Keratinocyte (primary cell): Measurements from ENCODE around the gene LMAN1. TPM values are rescaled to one million over a fixed set of nuclear protein-coding genes. Genes with fewer than 3 reads are reported as not detected.

Experiments
- DNase-seq: peaks from one replicate; pipeline ENCODE4 v3.0.0-alpha.2; 2011; ENCODE audit warnings: low read depth, missing footprints, low spot score
- FAIRE-seq: peaks from 2 replicates; lab custom pipeline; 2011; peaks lifted over from hg19 to GRCh38; lab: Jason Lieb, UNC
- H2AFZ ChIP-seq: 2 replicates; pipeline ENCODE4 v1.6.0; 2012; ENCODE audit warnings: low read length, control low read depth, inconsistent platforms; ENCODE audit not compliant: control insufficient read depth
- H3K27ac ChIP-seq: 2 replicates; pipeline ENCODE4 v1.5.1; 2011; ENCODE audit warnings: low read length; ENCODE audit not compliant: control insufficient read depth, insufficient read depth
- H3K27me3 ChIP-seq: 3 replicates; pipeline ENCODE4 v1.6.0; 2011; ENCODE audit warnings: low read length; ENCODE audit not compliant: control insufficient read depth, insufficient read depth; ENCODE audit errors: extremely low read depth
- H3K36me3 ChIP-seq, 2 experiments: 2 replicates in 1 of 2; 3 replicates in 1 of 2; pipeline ENCODE4 v1.5.1; 2011; ENCODE audit warnings: low read length in 2 of 2, mild to moderate bottlenecking in 1 of 2; ENCODE audit not compliant: control insufficient read depth in 2 of 2, insufficient read depth in 2 of 2; ENCODE audit errors: extremely low read depth in 1 of 2
- H3K4me1 ChIP-seq: 3 replicates; pipeline ENCODE4 v1.5.1; 2011; ENCODE audit warnings: low read length; ENCODE audit not compliant: control insufficient read depth, insufficient read depth; ENCODE audit errors: extremely low read depth
- H3K4me2 ChIP-seq: 3 replicates; pipeline ENCODE4 v1.6.0; 2011; ENCODE audit warnings: low read depth, low read length; ENCODE audit not compliant: control insufficient read depth, insufficient read depth; ENCODE audit errors: extremely low read depth
- H3K4me3 ChIP-seq, 3 experiments: fragments of 200-600 bp in 1 of 3; sonication (generic) in 1 of 3; 2 replicates in 2 of 3; 3 replicates in 1 of 3; pipeline ENCODE4 v1.5.1; 2011 to 2016; ENCODE audit warnings: low read length in 3 of 3, mild to moderate bottlenecking in 3 of 3, control low read depth in 2 of 3, inconsistent platforms in 1 of 3, low read depth in 1 of 3, mixed read lengths in 1 of 3, mixed run types in 1 of 3, moderate library complexity in 1 of 3; ENCODE audit not compliant: control insufficient read depth in 2 of 3, insufficient read depth in 2 of 3; ENCODE audit errors: extremely low read depth in 1 of 3
- H3K79me2 ChIP-seq: 2 replicates; pipeline ENCODE4 v1.6.0; 2012; ENCODE audit warnings: low read length; ENCODE audit not compliant: control insufficient read depth, insufficient read depth
- H3K9ac ChIP-seq: 3 replicates; pipeline ENCODE4 v1.6.0; 2011; ENCODE audit warnings: low read length; ENCODE audit not compliant: control insufficient read depth, insufficient read depth; ENCODE audit errors: extremely low read depth
- H3K9me1 ChIP-seq: 3 replicates; pipeline ENCODE4 v1.6.0; 2011; ENCODE audit warnings: low read length; ENCODE audit not compliant: control insufficient read depth, insufficient read depth; ENCODE audit errors: extremely low read depth
- H3K9me3 ChIP-seq: 2 replicates; pipeline ENCODE4 v1.5.1; 2012; ENCODE audit warnings: low read depth, low read length; ENCODE audit not compliant: control insufficient read depth
- H4K20me1 ChIP-seq: 3 replicates; pipeline ENCODE4 v1.6.0; 2011; ENCODE audit warnings: low read length; ENCODE audit not compliant: control insufficient read depth, insufficient read depth; ENCODE audit errors: extremely low read depth
- CTCF ChIP-seq, 3 experiments: IDR thresholded peaks in 1 of 3; conservative IDR thresholded peaks in 1 of 3; optimal IDR thresholded peaks in 1 of 3; 2 replicates in 2 of 3; 3 replicates in 1 of 3; pipeline versions ENCODE3 to v1.5.1; 2011; ENCODE audit warnings: low read length in 3 of 3, mild to moderate bottlenecking in 3 of 3, moderate library complexity in 2 of 3, control low read depth in 1 of 3, inconsistent platforms in 1 of 3; ENCODE audit not compliant: insufficient read depth in 2 of 3; ENCODE audit errors: extremely low read depth in 1 of 3
- EZH2 ChIP-seq: IDR thresholded peaks from one replicate; pipeline ENCODE4 v1.6.1; 2012; ENCODE audit warnings: inconsistent platforms, mild to moderate bottlenecking, low read length, moderate library complexity
- dilution Hi-C: fragments of 300-500 bp; cut with MboI; formaldehyde crosslinking; loops from one replicate; pipeline ENCODE4 v1.7.0; 2020; ENCODE audit warnings: low sequenced_read_pairs; ENCODE audit not compliant: extremely low pct_ligation_motif_present
- polyA plus RNA-seq, 5 experiments: library from polyadenylated mRNA; depleted of rRNA in 3 of 5; stranded (reverse) in 3 of 5; stranded (forward) in 1 of 5; unstranded in 1 of 5; fragments of >200 nt; gene quantifications; 1 replicate in 1 of 5; 2 replicates in 3 of 5; 3 replicates in 1 of 5; pipeline versions ENCODE4 v1.2.1 to v1.2.3, GENCODE V29; 2011 to 2012; ENCODE audit warnings: missing spikeins in 2 of 5, low read depth in 1 of 5, low replicate concordance in 1 of 5

LMAN1 gene
- polyA plus RNA-seq, 1 donor (not counting 4 experiments of a cell fraction or from before 2014, with no cell fraction given), result 55.6 TPM

- Histone ChIP-seq H3K27me3 (no peaks in the 10 kb centered on the region), H3K9ac (no peak overlapping the region), H3K79me2 (peaks cover 17% of the 10 kb centered on the region), H3K9me1 (no peaks in the 10 kb centered on the region), H2AFZ (no peak overlapping the region), H3K27ac (no peak overlapping the region), H3K9me3 (no peaks in the 10 kb centered on the region), H4K20me1 (no peaks in the 10 kb centered on the region), H3K4me2 (no peak overlapping the region), H3K36me3 (peaks cover 16 to 32% of the 10 kb centered on the region in 2 experiments), H3K4me3 (no peak overlapping the region), H3K4me1 (peaks cover 11% of the 10 kb centered on the region)
- FAIRE-seq, result no peak
- TF ChIP-seq CTCF (optimal IDR thresholded peaks at IDR 0.05 in 1 of 3, IDR thresholded peaks at IDR 0.05 in 1 of 3, conservative IDR thresholded peaks at IDR 0.05 in 1 of 3; ENCODE audit: extremely low read depth in 1 of 3, insufficient read depth in 2 of 3, low read length in 3 of 3) (no peak), EZH2 (no peak)
- no peak for DNase-seq
- dilution Hi-C loops, result no loop called here
Measured at GRCh38 chr18:59352250-59352855, 6.7 kb downstream of the LMAN1 start.

- FAIRE-seq (no peak), DNase-seq (no peak)
- peaks cover 26% of the 10 kb centered on the region for H3K79me2 ChIP-seq
- H3K36me3 ChIP-seq, result peaks cover 10 to 26% of the 10 kb centered on the region in 2 experiments
- H3K27ac ChIP-seq, result no peak overlapping the region
- H3K27me3 ChIP-seq, result no peaks in the 10 kb centered on the region
- no peak for TF ChIP-seq EZH2
- no peak for TF ChIP-seq CTCF (optimal IDR thresholded peaks at IDR 0.05 in 1 of 3, IDR thresholded peaks at IDR 0.05 in 1 of 3, conservative IDR thresholded peaks at IDR 0.05 in 1 of 3; ENCODE audit: extremely low read depth in 1 of 3, insufficient read depth in 2 of 3, low read length in 3 of 3)
- no peaks in the 10 kb centered on the region for H3K9me3 ChIP-seq
- dilution Hi-C loops, result no loop called here
- H3K9ac ChIP-seq, result no peak overlapping the region
- H3K4me2 ChIP-seq, result no peak overlapping the region
- peaks cover 4% of the 10 kb centered on the region for H4K20me1 ChIP-seq
- no peaks in the 10 kb centered on the region for H3K9me1 ChIP-seq
- H2AFZ ChIP-seq, result no peak overlapping the region
- H3K4me3 ChIP-seq, result no peak overlapping the region
- no peaks in the 10 kb centered on the region for H3K4me1 ChIP-seq
Measured at GRCh38 chr18:59345556-59345955, 13.5 kb downstream of the LMAN1 start.
